SU-DHL-6 (cell line): ENCODE results near the gene OR51V1.

Experiments
- CTCF ChIP-seq: fragments of 200-600 bp; sonication (generic); IDR thresholded peaks from one replicate; pipeline ENCODE4 v1.5.1; 2017; ENCODE audit warnings: antibody characterized with exemption, mild to moderate bottlenecking, low read length, moderate library complexity; ENCODE audit not compliant: insufficient read depth, poor library complexity, severe bottlenecking
- EZH2phosphoT487 ChIP-seq: fragments of 200-600 bp; sonication (generic), shearing (Covaris generic); conservative IDR thresholded peaks from 2 replicates; pipeline ENCODE4 v1.6.1; 2018; ENCODE audit warnings: mild to moderate bottlenecking, antibody characterized with exemption, low read length, moderate library complexity, mixed read lengths

DNA sequence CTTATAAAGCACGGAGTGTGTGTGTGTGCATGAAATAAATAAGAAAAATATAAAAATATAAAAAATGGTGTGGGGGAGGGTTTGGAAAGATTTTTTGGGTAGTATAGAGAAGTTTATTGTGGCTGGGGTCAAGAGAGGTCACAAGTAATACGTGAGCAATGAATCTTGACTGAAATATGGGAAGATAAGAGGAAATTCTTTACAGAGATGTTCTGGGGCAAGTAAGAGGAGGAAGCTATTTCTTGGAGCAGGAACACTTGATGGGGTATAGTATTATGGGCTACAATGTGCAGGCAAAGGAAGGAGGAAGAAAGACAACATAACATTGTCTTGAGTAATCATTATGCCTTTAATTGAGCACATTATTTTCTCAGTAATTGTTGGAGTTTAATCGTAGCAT is 31.7 kb upstream of the OR51V1 start:
- TF ChIP-seq CTCF (no peak), EZH2phosphoT487 (no peak)
